ENCODE data around the gene FTSJ1.

- TF ChIP-seq CBX8 (IDR thresholded peaks at IDR 0.05; ENCODE audit: borderline replicate concordance, low read depth, low read length) (no peak), POLR2AphosphoS5 (IDR thresholded peaks at IDR 0.05; ENCODE audit: low read depth, low read length) (no peak), SIN3A (conservative IDR thresholded peaks at IDR 0.05 in 1 of 2, IDR thresholded peaks at IDR 0.05 in 1 of 2; ENCODE audit: low read depth in 1 of 2, low read length in 2 of 2) (no peak), CTCF (IDR thresholded peaks at IDR 0.05; ENCODE audit: control extremely low read depth in 1 of 3, insufficient read depth in 1 of 3, low read depth in 1 of 3, low read length in 3 of 3) (no peak), CHD2 (IDR thresholded peaks at IDR 0.05; ENCODE audit: low read length) (no peak)
These were observed 16.0 kb upstream of the FTSJ1 start for GRCh38 chrX:48460031-48460430.

All from H1 (cell line).